SU-DHL-6 (cell line): Measurements from ENCODE around the gene EMILIN1.

Experiments
- EZH2phosphoT487 ChIP-seq: fragments of 200-600 bp; sonication (generic), shearing (Covaris generic); conservative IDR thresholded peaks from 2 replicates; pipeline ENCODE4 v1.6.1; 2018; ENCODE audit warnings: mild to moderate bottlenecking, antibody characterized with exemption, low read length, moderate library complexity, mixed read lengths
- TF ChIP-seq, protein P1 (sequence below): fragments of 200-600 bp; sonication (generic); IDR thresholded peaks from one replicate; pipeline ENCODE4 v1.5.1; 2017; ENCODE audit warnings: antibody characterized with exemption, mild to moderate bottlenecking, low read length, moderate library complexity; ENCODE audit not compliant: insufficient read depth, poor library complexity, severe bottlenecking

DNA sequence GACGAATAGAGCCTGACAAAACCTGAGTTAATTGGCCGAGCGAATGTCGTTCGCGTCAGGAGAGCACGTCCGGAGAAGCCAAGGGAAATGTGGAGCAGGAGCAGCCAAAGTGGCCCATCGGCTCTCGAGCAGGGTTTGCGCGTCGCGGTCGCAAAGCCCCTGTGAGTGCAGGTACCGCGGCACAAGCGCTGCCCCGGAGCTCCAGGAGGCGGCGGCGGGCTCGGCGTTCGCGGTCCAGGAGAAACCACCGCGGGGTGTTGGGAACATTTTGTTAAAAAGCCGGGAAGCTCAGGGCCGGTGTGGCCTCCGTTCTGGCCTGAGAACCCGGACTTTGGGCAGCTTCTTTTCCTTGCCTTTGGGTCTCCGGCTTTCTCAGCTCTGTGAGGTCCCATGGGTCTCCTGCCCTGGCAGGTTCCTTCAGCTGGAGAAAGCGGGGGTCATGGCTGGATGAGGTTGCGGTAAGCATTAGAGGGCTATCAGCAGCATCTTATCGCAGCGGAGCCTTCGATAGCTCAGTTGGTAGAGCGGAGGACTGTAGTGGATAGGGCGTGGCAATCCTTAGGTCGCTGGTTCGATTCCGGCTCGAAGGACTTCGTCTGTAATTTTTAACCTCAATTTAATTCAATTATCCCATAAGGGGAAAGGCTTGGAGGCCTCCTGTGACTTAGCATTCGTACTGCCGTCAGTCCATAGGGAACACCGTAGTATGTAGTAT lies 28.0 kb upstream of the EMILIN1 start:
- TF ChIP-seq, protein P1, sequence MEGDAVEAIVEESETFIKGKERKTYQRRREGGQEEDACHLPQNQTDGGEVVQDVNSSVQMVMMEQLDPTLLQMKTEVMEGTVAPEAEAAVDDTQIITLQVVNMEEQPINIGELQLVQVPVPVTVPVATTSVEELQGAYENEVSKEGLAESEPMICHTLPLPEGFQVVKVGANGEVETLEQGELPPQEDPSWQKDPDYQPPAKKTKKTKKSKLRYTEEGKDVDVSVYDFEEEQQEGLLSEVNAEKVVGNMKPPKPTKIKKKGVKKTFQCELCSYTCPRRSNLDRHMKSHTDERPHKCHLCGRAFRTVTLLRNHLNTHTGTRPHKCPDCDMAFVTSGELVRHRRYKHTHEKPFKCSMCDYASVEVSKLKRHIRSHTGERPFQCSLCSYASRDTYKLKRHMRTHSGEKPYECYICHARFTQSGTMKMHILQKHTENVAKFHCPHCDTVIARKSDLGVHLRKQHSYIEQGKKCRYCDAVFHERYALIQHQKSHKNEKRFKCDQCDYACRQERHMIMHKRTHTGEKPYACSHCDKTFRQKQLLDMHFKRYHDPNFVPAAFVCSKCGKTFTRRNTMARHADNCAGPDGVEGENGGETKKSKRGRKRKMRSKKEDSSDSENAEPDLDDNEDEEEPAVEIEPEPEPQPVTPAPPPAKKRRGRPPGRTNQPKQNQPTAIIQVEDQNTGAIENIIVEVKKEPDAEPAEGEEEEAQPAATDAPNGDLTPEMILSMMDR = no peak
- TF ChIP-seq EZH2phosphoT487 = no peak
